HepG2 (cell line): ENCODE measurements around the gene LRRC42. TPM values are rescaled to one million over a fixed set of nuclear protein-coding genes. Genes with fewer than 3 reads are reported as not detected.

Experiments
- ATAC-seq: fragments of 200-7000 bp; cut with Tn5 transposase; 3 replicates; pipeline ENCODE4 v1.9.1; 2020; ENCODE audit warnings: mild to moderate bottlenecking, moderate library complexity
- BruUV-seq: library from RNA; stranded (reverse); fragments of 400-500 nt; replicated peaks from 2 replicates; lab custom pipeline; 2021; lab: Mats Ljungman, UMichigan
- CTCF ChIA-PET: fragments of 300-600 bp; formaldehyde crosslinking; extraction: SDS; loops from one replicate; lab custom pipeline; 2021; ENCODE audit warnings: low total read pairs, inconsistent platforms, low intra/inter-chr PET ratio; lab: Yijun Ruan, JAX
- POLR2A ChIA-PET: fragments of 350-600 bp; sonication (Branson Sonifier 250); formaldehyde crosslinking; loops from one replicate; lab custom pipeline; 2020; ENCODE audit warnings: antibody characterized with exemption, inconsistent platforms; lab: Yijun Ruan, JAX
- DNase-seq: peaks from one replicate; pipeline ENCODE4 v3.0.0-alpha.2; 2015; ENCODE audit warnings: low spot score
- FAIRE-seq: peaks from 3 replicates; lab custom pipeline; 2011; peaks lifted over from hg19 to GRCh38; lab: Jason Lieb, UNC
- H2AFZ ChIP-seq: one replicate; pipeline ENCODE4 v1.6.1; 2011; ENCODE audit warnings: low read length, inconsistent platforms
- H3K27ac ChIP-seq: fragments of 300-600 bp; 3 replicates; pipeline ENCODE4 v1.8.0; 2011; ENCODE audit warnings: mixed run types, mild to moderate bottlenecking, mixed read lengths, low read length, inconsistent platforms; ENCODE audit not compliant: insufficient read depth; ENCODE audit errors: extremely low read length
- H3K27me3 ChIP-seq, 2 experiments: fragments of 200-600 bp in 1 of 2; 2 replicates in 1 of 2; 3 replicates in 1 of 2; pipeline versions ENCODE4 v1.6.0 to v1.8.0; 2011; ENCODE audit warnings: low read length in 2 of 2, mild to moderate bottlenecking in 2 of 2, moderate library complexity in 2 of 2, inconsistent platforms in 1 of 2; ENCODE audit not compliant: insufficient read depth in 2 of 2, control insufficient read depth in 1 of 2
- H3K36me3 ChIP-seq, 2 experiments: fragments of 200-600 bp in 1 of 2; replicated peaks in 1 of 2; 2 replicates in 1 of 2; 3 replicates in 1 of 2; pipeline versions ENCODE4 v1.5.1 to v1.8.0; 2011; ENCODE audit warnings: low read length in 2 of 2, inconsistent platforms in 1 of 2; ENCODE audit not compliant: insufficient read depth in 2 of 2, control insufficient read depth in 1 of 2
- H3K4me1 ChIP-seq: 2 replicates; pipeline ENCODE4 v1.5.1; 2012; ENCODE audit warnings: low read length, inconsistent platforms; ENCODE audit not compliant: insufficient read depth
- H3K4me2 ChIP-seq: 2 replicates; pipeline ENCODE4 v1.6.0; 2011; ENCODE audit warnings: low read depth, low read length, inconsistent platforms
- H3K4me3 ChIP-seq, 3 experiments: fragments of 200-600 bp in 1 of 3; sonication (generic), shearing (Covaris generic) in 1 of 3; replicated peaks in 1 of 3; 2 replicates each; pipeline ENCODE4 v1.5.1; 2011 to 2016; ENCODE audit warnings: low read length in 3 of 3, inconsistent platforms in 2 of 3, low read depth in 2 of 3, mild to moderate bottlenecking in 2 of 3, control low read depth in 1 of 3, mixed read lengths in 1 of 3; ENCODE audit not compliant: insufficient read depth in 1 of 3
- H3K79me2 ChIP-seq: one replicate; pipeline ENCODE4 v1.6.1; 2011; ENCODE audit warnings: low read length, inconsistent platforms; ENCODE audit not compliant: insufficient read depth
- H3K9ac ChIP-seq: 2 replicates; pipeline ENCODE4 v1.6.0; 2011; ENCODE audit warnings: mild to moderate bottlenecking, low read depth, low read length, inconsistent platforms; ENCODE audit not compliant: insufficient read depth
- H3K9me3 ChIP-seq: 2 replicates; pipeline ENCODE4 v1.5.1; 2012; ENCODE audit warnings: mild to moderate bottlenecking, low read length
- H4K20me1 ChIP-seq: 2 replicates; pipeline ENCODE4 v1.6.0; 2011; ENCODE audit warnings: inconsistent platforms, mild to moderate bottlenecking, low read length, moderate library complexity; ENCODE audit not compliant: insufficient read depth
- FOSL2 ChIP-seq: sonication (generic); formaldehyde crosslinking; IDR thresholded peaks from 2 replicates; pipeline ENCODE4 v1.4.0; 2020; ENCODE audit warnings: missing genetic modification reagents
- GATA4 ChIP-seq: sonication (generic); IDR thresholded peaks from 2 replicates; pipeline ENCODE4 v1.6.1; 2016; ENCODE audit warnings: antibody characterized with exemption, low read depth, borderline replicate concordance
- GPBP1L1 ChIP-seq: sonication (generic); formaldehyde crosslinking; IDR thresholded peaks from 2 replicates; pipeline ENCODE4 v1.5.0; 2020; ENCODE audit warnings: mild to moderate bottlenecking, missing genetic modification reagents
- ZBTB49 ChIP-seq: sonication (generic); formaldehyde crosslinking; IDR thresholded peaks from 2 replicates; pipeline ENCODE4 v1.4.0; 2020; ENCODE audit warnings: missing genetic modification reagents, borderline replicate concordance
- ZNF136 ChIP-seq: sonication (generic); formaldehyde crosslinking; IDR thresholded peaks from 2 replicates; pipeline ENCODE4 v1.8.1; 2022; ENCODE audit warnings: low read depth, mild to moderate bottlenecking, moderate library complexity, missing genetic modification reagents
- ZNF3 ChIP-seq: IDR thresholded peaks from 2 replicates; pipeline ENCODE4 v1.7.0; 2017; ENCODE audit warnings: inconsistent platforms
- ZNF484 ChIP-seq: sonication (generic); formaldehyde crosslinking; IDR thresholded peaks from 2 replicates; pipeline ENCODE4 v1.5.1; 2020; ENCODE audit warnings: mild to moderate bottlenecking, low read depth, missing genetic modification reagents, borderline replicate concordance
- ZNF629 ChIP-seq: sonication (generic); formaldehyde crosslinking; conservative IDR thresholded peaks from 2 replicates; pipeline ENCODE4 v1.5.0; 2020; ENCODE audit warnings: missing genetic modification reagents
- WGBS: methylation state at CpG from one replicate; pipeline ENCODE4 v1.1.6; 2017; ENCODE audit warnings: low lambda C conversion rate; 5-methylcytosine and 5-hydroxymethylcytosine counted together
- in situ Hi-C: cut with HindIII; loops from 2 replicates; pipeline ENCODE4 v1.10.0; 2017; ENCODE audit warnings: low pct_unique_long_range_greater_than_20kb; ENCODE audit not compliant: extremely low pct_ligation_motif_present
- intact Hi-C: fragments of 100-400 bp; cut with micrococcal nuclease; formaldehyde crosslinking; loops from one replicate; pipeline ENCODE4 v1.10.0; 2022; ENCODE audit not compliant: unreplicated experiment
- polyA plus RNA-seq, 8 experiments: library from polyadenylated mRNA; depleted of rRNA in 3 of 8; stranded (reverse) in 7 of 8; unstranded in 1 of 8; fragments of >200 nt; fragmentation: Illumina TruSeq in 4 of 8; extraction: Trizol in 4 of 8; gene quantifications; 2 replicates each; pipeline versions ENCODE4 v1.2.1 to v1.2.3, GENCODE V29; 2011 to 2016; ENCODE audit warnings: low read depth in 4 of 8, missing spikeins in 1 of 8, mixed read lengths in 1 of 8; ENCODE audit not compliant: insufficient read depth in 1 of 8
- total RNA-seq, 5 experiments: library from RNA; depleted of rRNA; stranded (reverse); fragments of >200 nt; fragmentation: Illumina TruSeq; extraction: Trizol; gene quantifications; 2 replicates each; pipeline ENCODE4 v1.2.3, GENCODE V29; 2016; ENCODE audit warnings: low read depth in 1 of 5
- TF ChIP-seq, protein P1 (sequence below): sonication (generic); formaldehyde crosslinking; IDR thresholded peaks from 2 replicates; pipeline ENCODE4 v1.5.1; 2020; ENCODE audit warnings: missing genetic modification reagents, mild to moderate bottlenecking, borderline replicate concordance

LRRC42 gene
- total and polyA plus RNA-seq, 2 of the 13 experiments (the other 11 are each of a cell fraction or from before 2014, with no cell fraction given): 30.6 to 43.6 TPM

GRCh38 chr1:53909946-53910345 is 36.2 kb upstream of the LRRC42 start (continued):
- peak; percentile 72 for TF ChIP-seq FOSL2 (CRISPR knock-in tag)
- TF ChIP-seq ZNF136: no peak

DNA sequence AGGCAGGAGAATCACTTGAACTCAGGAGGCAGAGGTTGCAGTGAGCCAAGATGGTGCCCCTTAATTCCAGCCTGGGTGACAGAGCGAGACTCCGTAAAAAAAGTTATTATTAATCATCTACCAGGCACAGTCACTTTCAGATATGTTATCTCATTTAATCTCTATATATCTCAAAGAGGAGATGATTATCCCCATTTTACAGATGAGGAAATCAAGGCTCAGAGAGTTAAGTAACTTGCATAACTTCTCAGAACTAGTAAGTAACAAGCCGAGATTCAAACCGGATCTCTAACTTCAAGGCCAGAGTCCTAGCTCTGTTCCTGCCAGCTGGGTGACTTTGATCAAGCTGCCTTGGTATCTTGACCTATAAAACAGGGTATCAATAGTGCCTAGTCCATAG is 34.7 kb upstream of the LRRC42 start:
- H3K79me2 ChIP-seq: no peaks in the 10 kb centered on the region
- H3K4me3 ChIP-seq: no peak overlapping the region
- WGBS: 100% methylated on average over 4 of the region's 4 CpGs
- POLR2A ChIA-PET: no interaction called here
- H3K4me2 ChIP-seq: no peak overlapping the region
- no peaks in the 10 kb centered on the region for H4K20me1 ChIP-seq
- TF ChIP-seq GPBP1L1 (CRISPR knock-in tag) (no peak), ZNF629 (CRISPR knock-in tag) (peak; percentile 58)
- peaks cover 57% of the 10 kb centered on the region for H3K4me1 ChIP-seq
- no peak overlapping the region for H3K9ac ChIP-seq
- no peaks in the 10 kb centered on the region; a peak in 1 of 5 replicates for H3K36me3 ChIP-seq
- in situ Hi-C loops (no loop called here), intact Hi-C loops (no loop called here)
- CTCF ChIA-PET: no interaction called here
- H3K9me3 ChIP-seq: no peaks in the 10 kb centered on the region
- H3K27me3 ChIP-seq: no peaks in the 10 kb centered on the region
- no TSS peak for BruUV-seq
- H3K27ac ChIP-seq: no peak overlapping the region
- FAIRE-seq (no peak), DNase-seq (no peak), ATAC-seq (no peak)
- H2AFZ ChIP-seq: no peak overlapping the region

DNA sequence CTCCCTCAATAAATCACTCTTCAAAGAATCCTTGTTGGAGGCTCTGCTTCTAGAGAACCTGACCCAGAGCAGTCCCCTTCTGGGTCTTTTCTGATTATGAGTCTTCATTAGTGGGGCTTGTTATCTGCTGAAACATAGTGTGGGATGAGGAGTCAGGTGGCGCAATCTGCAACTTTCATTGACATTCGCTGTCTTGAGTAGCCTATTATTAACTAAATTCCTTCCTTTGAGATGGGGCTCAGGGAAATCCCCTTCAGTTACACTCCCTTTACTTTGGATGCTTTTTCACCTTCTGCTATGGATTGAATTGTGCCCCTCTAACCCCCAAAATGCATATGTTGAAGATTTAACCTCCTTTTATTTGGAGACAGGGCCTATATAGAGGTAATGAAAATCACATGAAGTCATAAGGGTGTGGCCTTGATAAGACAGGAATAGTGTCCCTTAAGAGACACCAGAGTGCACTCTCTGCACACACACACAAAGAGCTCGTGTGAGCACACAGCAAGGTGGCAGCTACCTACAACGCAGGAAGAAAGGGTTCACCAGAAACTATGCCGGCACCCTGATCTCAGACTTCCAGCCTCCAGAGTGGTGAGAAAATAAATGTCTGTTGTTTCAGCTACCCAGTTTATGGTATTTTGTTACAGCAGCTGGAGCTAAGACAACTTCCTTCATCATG is 32.7 kb upstream of the LRRC42 start:
- H3K4me2 ChIP-seq: no peak overlapping the region
- FAIRE-seq (no peak), DNase-seq (no peak), ATAC-seq (no peak)
- BruUV-seq: no TSS peak
- ChIA-PET CTCF (no interaction called here), POLR2A (interaction anchor here (2.4 kb wide), 1 partner anchor 32 kb away, joined by 9 read pairs; the partner anchor contains the start of gene IFT25)
- no peaks in the 10 kb centered on the region for H4K20me1 ChIP-seq
- H3K4me3 ChIP-seq: no peak overlapping the region
- H3K4me1 ChIP-seq: peaks cover 42% of the 10 kb centered on the region
- H3K27me3 ChIP-seq: no peaks in the 10 kb centered on the region
- H3K9ac ChIP-seq: no peak overlapping the region
- no peaks in the 10 kb centered on the region for H3K9me3 ChIP-seq
- intact Hi-C loops (no loop called here), in situ Hi-C loops (no loop called here)
- no peaks in the 10 kb centered on the region for H3K79me2 ChIP-seq
- 98% methylated on average over 4 of the region's 5 CpGs for WGBS
- no peaks in the 10 kb centered on the region; a peak in 1 of 5 replicates for H3K36me3 ChIP-seq
- no peak overlapping the region for H3K27ac ChIP-seq
- no peak overlapping the region for H2AFZ ChIP-seq
- TF ChIP-seq ZNF484 (CRISPR knock-in tag): no peak
- TF ChIP-seq GATA4: no peak
- no peak for TF ChIP-seq ZNF3
- TF ChIP-seq ZBTB49: no peak
- TF ChIP-seq, protein P1, sequence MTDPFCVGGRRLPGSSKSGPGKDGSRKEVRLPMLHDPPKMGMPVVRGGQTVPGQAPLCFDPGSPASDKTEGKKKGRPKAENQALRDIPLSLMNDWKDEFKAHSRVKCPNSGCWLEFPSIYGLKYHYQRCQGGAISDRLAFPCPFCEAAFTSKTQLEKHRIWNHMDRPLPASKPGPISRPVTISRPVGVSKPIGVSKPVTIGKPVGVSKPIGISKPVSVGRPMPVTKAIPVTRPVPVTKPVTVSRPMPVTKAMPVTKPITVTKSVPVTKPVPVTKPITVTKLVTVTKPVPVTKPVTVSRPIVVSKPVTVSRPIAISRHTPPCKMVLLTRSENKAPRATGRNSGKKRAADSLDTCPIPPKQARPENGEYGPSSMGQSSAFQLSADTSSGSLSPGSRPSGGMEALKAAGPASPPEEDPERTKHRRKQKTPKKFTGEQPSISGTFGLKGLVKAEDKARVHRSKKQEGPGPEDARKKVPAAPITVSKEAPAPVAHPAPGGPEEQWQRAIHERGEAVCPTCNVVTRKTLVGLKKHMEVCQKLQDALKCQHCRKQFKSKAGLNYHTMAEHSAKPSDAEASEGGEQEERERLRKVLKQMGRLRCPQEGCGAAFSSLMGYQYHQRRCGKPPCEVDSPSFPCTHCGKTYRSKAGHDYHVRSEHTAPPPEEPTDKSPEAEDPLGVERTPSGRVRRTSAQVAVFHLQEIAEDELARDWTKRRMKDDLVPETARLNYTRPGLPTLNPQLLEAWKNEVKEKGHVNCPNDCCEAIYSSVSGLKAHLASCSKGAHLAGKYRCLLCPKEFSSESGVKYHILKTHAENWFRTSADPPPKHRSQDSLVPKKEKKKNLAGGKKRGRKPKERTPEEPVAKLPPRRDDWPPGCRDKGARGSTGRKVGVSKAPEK (CRISPR knock-in tag): no peak
